K562 (cell line): ENCODE results near the gene NR3C1. TPM values are rescaled to one million over a fixed set of nuclear protein-coding genes. Genes with fewer than 3 reads are reported as not detected.

Source experiments
- CTCFL ChIP-seq: IDR thresholded peaks from 2 replicates; pipeline ENCODE4 v1.6.1; 2011; ENCODE audit warnings: borderline replicate concordance, low read depth, mild to moderate bottlenecking, moderate library complexity, low read length; ENCODE audit not compliant: insufficient read depth, poor library complexity, severe bottlenecking
- GABPB1 ChIP-seq: sonication (generic); formaldehyde crosslinking; IDR thresholded peaks from 2 replicates; pipeline ENCODE4 v1.8.0; 2022; ENCODE audit warnings: mild to moderate bottlenecking, missing genetic modification reagents
- GATAD2B ChIP-seq: fragments of 450-650 bp; IDR thresholded peaks from 2 replicates; pipeline ENCODE4 v1.6.1; 2017; ENCODE audit warnings: mild to moderate bottlenecking, borderline replicate concordance
- JUNB ChIP-seq: fragments of 450-650 bp; formaldehyde crosslinking; conservative IDR thresholded peaks from 2 replicates; pipeline ENCODE4 v1.4.0; 2020; ENCODE audit warnings: mild to moderate bottlenecking
- NEUROD1 ChIP-seq: fragments of 150-350 bp; IDR thresholded peaks from 2 replicates; pipeline ENCODE4 v1.6.1; 2014; ENCODE audit warnings: borderline replicate concordance, low read length, low read depth; ENCODE audit not compliant: partially characterized antibody
- NR3C1 ChIP-seq: sonication (generic); formaldehyde crosslinking; IDR thresholded peaks from 2 replicates; pipeline ENCODE4 v1.8.1; 2022; ENCODE audit warnings: missing genetic modification reagents
- PCBP2 ChIP-seq: fragments of 200-400 bp; formaldehyde crosslinking; IDR thresholded peaks from 2 replicates; pipeline ENCODE4 v1.6.1; 2018; ENCODE audit warnings: low read length, low read depth, mild to moderate bottlenecking, moderate library complexity; ENCODE audit not compliant: poor library complexity, severe bottlenecking
- RBM39 ChIP-seq: fragments of 200-400 bp; formaldehyde crosslinking; optimal IDR thresholded peaks from 2 replicates; pipeline ENCODE3; 2018; ENCODE audit warnings: low read depth, low read length
- SP1 ChIP-seq: sonication (generic); formaldehyde crosslinking; IDR thresholded peaks from 2 replicates; pipeline ENCODE4 v1.8.1; 2022; ENCODE audit warnings: mild to moderate bottlenecking, missing genetic modification reagents
- SP2 ChIP-seq: IDR thresholded peaks from 2 replicates; pipeline ENCODE4 v1.6.1; 2011; ENCODE audit warnings: mild to moderate bottlenecking, low read depth, low read length, moderate library complexity; ENCODE audit not compliant: poor library complexity, severe bottlenecking; ENCODE audit errors: extremely low read depth
- STAT5A ChIP-seq: IDR thresholded peaks from 2 replicates; pipeline ENCODE4 v1.6.1; 2012; ENCODE audit warnings: low read length, inconsistent platforms, borderline replicate concordance
- ZC3H11A ChIP-seq: IDR thresholded peaks from 2 replicates; pipeline ENCODE4 v1.6.1; 2012; ENCODE audit warnings: low read depth, low read length, improper control_type of control experiment
- polyA plus RNA-seq, 8 experiments: library from polyadenylated mRNA; depleted of rRNA in 4 of 8; stranded (reverse) in 5 of 8; unstranded in 3 of 8; fragments of >200 nt; fragmentation: Nextera tagmentation in 2 of 8; fragmentation: Illumina TruSeq in 1 of 8; extraction: Ambion mirVana in 2 of 8; extraction: Trizol in 1 of 8; gene quantifications; 2 replicates each; pipeline versions ENCODE4 v1.2.1 to v1.2.3, GENCODE V29; 2011 to 2014; ENCODE audit warnings: inconsistent platforms in 1 of 8, missing spikeins in 1 of 8
- total RNA-seq, 7 experiments: library from RNA; depleted of rRNA in 6 of 7; stranded (reverse); fragments of >200 nt in 6 of 7; fragmentation: Illumina TruSeq in 2 of 7; extraction: Trizol in 2 of 7; gene quantifications; 2 replicates each; pipeline versions ENCODE4 v1.2.1 to v1.2.3, GENCODE V29; 2011 to 2021; ENCODE audit warnings: low replicate concordance in 1 of 7
- TF ChIP-seq, protein P1 (sequence below): sonication (generic); formaldehyde crosslinking; IDR thresholded peaks from 2 replicates; pipeline ENCODE4 v1.8.0; 2023; ENCODE audit warnings: mild to moderate bottlenecking, missing genetic modification reagents
- TF ChIP-seq, protein P2 (sequence below): fragments of 150-350 bp; IDR thresholded peaks from 2 replicates; pipeline ENCODE4 v1.6.1; 2014; ENCODE audit warnings: low read depth, mild to moderate bottlenecking, low read length, borderline replicate concordance

The NR3C1 gene
- total and polyA plus RNA-seq, 9 of the 15 experiments (the other 6 are each of a cell fraction or from before 2014, with no cell fraction given), result 8.2 to 36.0 (median 15.0) TPM

- TF ChIP-seq PCBP2 (no peak), STAT5A (peak; percentile 29; the same call in 1 of the 2 replicates), ZC3H11A (no peak), CTCFL (no peak), NEUROD1 (no peak), SP1 (CRISPR knock-in tag) (no peak), GATAD2B (peak; percentile 74; the same call in 1 of the 2 replicates), JUNB (CRISPR knock-in tag) (no peak), GABPB1 (CRISPR knock-in tag) (no peak), RBM39 (no peak), SP2 (no peak), NR3C1 (no peak)
- TF ChIP-seq, protein P1, sequence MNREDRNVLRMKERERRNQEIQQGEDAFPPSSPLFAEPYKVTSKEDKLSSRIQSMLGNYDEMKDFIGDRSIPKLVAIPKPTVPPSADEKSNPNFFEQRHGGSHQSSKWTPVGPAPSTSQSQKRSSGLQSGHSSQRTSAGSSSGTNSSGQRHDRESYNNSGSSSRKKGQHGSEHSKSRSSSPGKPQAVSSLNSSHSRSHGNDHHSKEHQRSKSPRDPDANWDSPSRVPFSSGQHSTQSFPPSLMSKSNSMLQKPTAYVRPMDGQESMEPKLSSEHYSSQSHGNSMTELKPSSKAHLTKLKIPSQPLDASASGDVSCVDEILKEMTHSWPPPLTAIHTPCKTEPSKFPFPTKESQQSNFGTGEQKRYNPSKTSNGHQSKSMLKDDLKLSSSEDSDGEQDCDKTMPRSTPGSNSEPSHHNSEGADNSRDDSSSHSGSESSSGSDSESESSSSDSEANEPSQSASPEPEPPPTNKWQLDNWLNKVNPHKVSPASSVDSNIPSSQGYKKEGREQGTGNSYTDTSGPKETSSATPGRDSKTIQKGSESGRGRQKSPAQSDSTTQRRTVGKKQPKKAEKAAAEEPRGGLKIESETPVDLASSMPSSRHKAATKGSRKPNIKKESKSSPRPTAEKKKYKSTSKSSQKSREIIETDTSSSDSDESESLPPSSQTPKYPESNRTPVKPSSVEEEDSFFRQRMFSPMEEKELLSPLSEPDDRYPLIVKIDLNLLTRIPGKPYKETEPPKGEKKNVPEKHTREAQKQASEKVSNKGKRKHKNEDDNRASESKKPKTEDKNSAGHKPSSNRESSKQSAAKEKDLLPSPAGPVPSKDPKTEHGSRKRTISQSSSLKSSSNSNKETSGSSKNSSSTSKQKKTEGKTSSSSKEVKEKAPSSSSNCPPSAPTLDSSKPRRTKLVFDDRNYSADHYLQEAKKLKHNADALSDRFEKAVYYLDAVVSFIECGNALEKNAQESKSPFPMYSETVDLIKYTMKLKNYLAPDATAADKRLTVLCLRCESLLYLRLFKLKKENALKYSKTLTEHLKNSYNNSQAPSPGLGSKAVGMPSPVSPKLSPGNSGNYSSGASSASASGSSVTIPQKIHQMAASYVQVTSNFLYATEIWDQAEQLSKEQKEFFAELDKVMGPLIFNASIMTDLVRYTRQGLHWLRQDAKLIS (CRISPR knock-in tag), result no peak
- TF ChIP-seq, protein P2, sequence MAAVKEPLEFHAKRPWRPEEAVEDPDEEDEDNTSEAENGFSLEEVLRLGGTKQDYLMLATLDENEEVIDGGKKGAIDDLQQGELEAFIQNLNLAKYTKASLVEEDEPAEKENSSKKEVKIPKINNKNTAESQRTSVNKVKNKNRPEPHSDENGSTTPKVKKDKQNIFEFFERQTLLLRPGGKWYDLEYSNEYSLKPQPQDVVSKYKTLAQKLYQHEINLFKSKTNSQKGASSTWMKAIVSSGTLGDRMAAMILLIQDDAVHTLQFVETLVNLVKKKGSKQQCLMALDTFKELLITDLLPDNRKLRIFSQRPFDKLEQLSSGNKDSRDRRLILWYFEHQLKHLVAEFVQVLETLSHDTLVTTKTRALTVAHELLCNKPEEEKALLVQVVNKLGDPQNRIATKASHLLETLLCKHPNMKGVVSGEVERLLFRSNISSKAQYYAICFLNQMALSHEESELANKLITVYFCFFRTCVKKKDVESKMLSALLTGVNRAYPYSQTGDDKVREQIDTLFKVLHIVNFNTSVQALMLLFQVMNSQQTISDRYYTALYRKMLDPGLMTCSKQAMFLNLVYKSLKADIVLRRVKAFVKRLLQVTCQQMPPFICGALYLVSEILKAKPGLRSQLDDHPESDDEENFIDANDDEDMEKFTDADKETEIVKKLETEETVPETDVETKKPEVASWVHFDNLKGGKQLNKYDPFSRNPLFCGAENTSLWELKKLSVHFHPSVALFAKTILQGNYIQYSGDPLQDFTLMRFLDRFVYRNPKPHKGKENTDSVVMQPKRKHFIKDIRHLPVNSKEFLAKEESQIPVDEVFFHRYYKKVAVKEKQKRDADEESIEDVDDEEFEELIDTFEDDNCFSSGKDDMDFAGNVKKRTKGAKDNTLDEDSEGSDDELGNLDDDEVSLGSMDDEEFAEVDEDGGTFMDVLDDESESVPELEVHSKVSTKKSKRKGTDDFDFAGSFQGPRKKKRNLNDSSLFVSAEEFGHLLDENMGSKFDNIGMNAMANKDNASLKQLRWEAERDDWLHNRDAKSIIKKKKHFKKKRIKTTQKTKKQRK, result no peak
Measured at GRCh38 chr5:143248822-143249579, 154.5 kb downstream of the NR3C1 start (continued).
